Heart left ventricle (tissue), 16 donors: ENCODE measurements around the gene ZNF107. TPM values are rescaled to one million over a fixed set of nuclear protein-coding genes. Genes with fewer than 3 reads are reported as not detected.
A peak's percentile ranks its signal among the peaks of the same experiment; 100 is the strongest.

Source experiments
- ATAC-seq, 4 donors: fragments of 200-7000 bp; cut with Tn5 transposase; one replicate each; pipeline ENCODE4 v1.9.1; 2020 to 2022; ENCODE audit warnings: moderate library complexity in 4 of 4, mild to moderate bottlenecking in 3 of 4, moderate number of reproducible peaks in 1 of 4
- DNase-seq, 5 donors: peaks; one replicate each; pipeline ENCODE4 v3.0.0-alpha.2; 2020
- H3K27ac ChIP-seq, 12 donors: fragments of 200-600 bp; sonication (generic) in 4 of 12; one replicate each; pipeline versions ENCODE4 v1.5.0 to v1.8.0; 2016 to 2022; ENCODE audit warnings: mild to moderate bottlenecking in 2 of 12
- H3K27me3 ChIP-seq, 9 donors: fragments of 200-600 bp; sonication (generic) in 2 of 9; one replicate each; pipeline versions ENCODE4 v1.5.1 to v1.8.0; 2016 to 2022; ENCODE audit warnings: mild to moderate bottlenecking in 3 of 9
- H3K36me3 ChIP-seq, 9 donors: fragments of 200-600 bp; sonication (generic) in 2 of 9; one replicate each; pipeline versions ENCODE4 v1.5.0 to v1.8.0; 2018 to 2022; ENCODE audit warnings: mild to moderate bottlenecking in 2 of 9
- H3K4me1 ChIP-seq, 12 donors: fragments of 200-600 bp; sonication (generic) in 4 of 12; one replicate each; pipeline versions ENCODE4 v1.5.0 to v1.8.0; 2016 to 2022; ENCODE audit warnings: mild to moderate bottlenecking in 3 of 12
- H3K4me3 ChIP-seq, 12 donors: fragments of 200-600 bp; sonication (generic) in 4 of 12; one replicate each; pipeline versions ENCODE4 v1.5.0 to v1.8.0; 2017 to 2022; ENCODE audit warnings: mild to moderate bottlenecking in 9 of 12, moderate library complexity in 4 of 12
- H3K9me3 ChIP-seq, 12 donors: fragments of 200-600 bp; sonication (generic) in 4 of 12; one replicate each; pipeline versions ENCODE4 v1.5.0 to v1.8.0; 2016 to 2022; ENCODE audit warnings: mild to moderate bottlenecking in 1 of 12
- CTCF ChIP-seq, 12 donors: fragments of 200-600 bp; sonication (generic) in 4 of 12; IDR thresholded peaks; one replicate each; pipeline versions ENCODE4 v1.5.0 to v1.8.0; 2018 to 2022; ENCODE audit warnings: antibody characterized with exemption in 12 of 12, mild to moderate bottlenecking in 5 of 12
- POLR2A ChIP-seq, 2 donors: fragments of 450-650 bp; IDR thresholded peaks; one replicate each; pipeline ENCODE4 v1.6.1; 2017; ENCODE audit warnings: antibody characterized with exemption in 2 of 2, mild to moderate bottlenecking in 2 of 2, moderate library complexity in 2 of 2
- WGBS, 4 donors: extraction: QIAGEN DNeasy Blood & Tissue Kit in 2 of 4; methylation state at CpG; one replicate each; pipeline versions ENCODE4 v1.1.5 to v1.1.7; 2013 to 2018; 5-methylcytosine and 5-hydroxymethylcytosine counted together
- intact Hi-C, 10 donors: fragments of 100-400 bp; cut with DNase I; formaldehyde crosslinking; loops; one replicate each; pipeline versions ENCODE4 v1.11.1 to v1.14.2; 2022
- long read RNA-seq, 3 donors: library from polyadenylated mRNA; unstranded; transcript quantifications; one replicate each; pipeline ENCODE4 v2.0.0, GENCODE V29; 2020 to 2021
- polyA plus RNA-seq, 2 donors: library from polyadenylated mRNA; stranded (reverse); fragments of 200-250 nt; gene quantifications; one replicate each; pipeline ENCODE4 v1.2.3, GENCODE V29; 2013
- total RNA-seq, 9 donors: library from RNA; depleted of rRNA in 2 of 9; stranded (reverse); fragments of >200 nt in 2 of 9; fragmentation: NEBNext Ultra II Directional in 3 of 9; extraction: Animal tissue kit (Norgen Biotek cat#: 25700) in 3 of 9; gene quantifications; one replicate each; pipeline versions ENCODE4 v1.1.0 to v1.2.4, GENCODE V29; 2016 to 2023
- donor health status: ischemic (EF 13 %, LVEDD 7.1; RV severe dilation, severe dysfunction).
- donor health status: healthy with polysubstance abuse.
- donor health status: DM: no; HTN: yes; CAD: no.
- donor health status: DM: no; HTN: no; CAD: no.
- donor health status: ischemic (EF 25% LVEDD 6.9; RV normal size, moderate dysfunction).
- donor health status: ischemic (EF 25% LVEDD 5.7; RV mildly dilated, moderate dysfunction).
- donor health status: healthy.
- donor health status: DM: yes; HTN: yes; CAD: no.
- donor health status: ischemic (EF 35%, LVEDD 5.7; RV mildly dilated, moderate dysfunction).
- donor health status: nonischemic (EF 11% LVEDD 7.7; RV severe dilation, severe dysfunction).
- donor health status: DM: yes; HTN: yes; CAD: no.
- donor health status: PGD.
- donor health status: ischemic (EF 29% LVEDD 5.4; RV normal size, mild dysfunction).
- donor health status: nonischemic (EF 23%, LVEDD 6.1; RV moderate dilation, normal function).

Gene ZNF107
- total RNA-seq = 1 to 10 TPM; 1.2 to 4.0 (median 1.8) TPM
- polyA plus RNA-seq = 1 to 10 TPM in 1 of 2 donors, under 1 TPM in 1; 0.91 to 1.4 TPM
- long read RNA-seq, donor 1, full-length matches to known transcripts = 1 of 1 reads
- long read RNA-seq, donor 1, partial matches to known transcripts = 0 of 1 reads
- long read RNA-seq, donor 1, other reads (novel, unspliced or antisense) = 0 of 1 reads
- long read RNA-seq, donor 2, full-length matches to known transcripts = 2 of 6 reads
- long read RNA-seq, donor 2, partial matches to known transcripts = 0 of 6 reads
- long read RNA-seq, donor 2, other reads (novel, unspliced or antisense) = 4 of 6 reads
- long read RNA-seq, donor 3, full-length matches to known transcripts = 1 of 3 reads
- long read RNA-seq, donor 3, partial matches to known transcripts = 0 of 3 reads
- long read RNA-seq, donor 3, other reads (novel, unspliced or antisense) = 2 of 3 reads

GRCh38 chr7:64665980-64666662 is at the start of gene ZNF107:
Gene ZNF107 (plus strand): TSS chr7:64666133. CDS start chr7:64666283, 150 bp downstream.
- intact Hi-C loops = loop anchor here in 4 of 10 donors (10.0 kb wide), 4 partner anchors 91 to 361 kb away; partner anchors contain the start of genes ZNF680 (in 2 of the 4) and ZNF138 (in 1 of the 4)
- H3K4me3 ChIP-seq = peak within 1 kb of the TSS; percentile 53 to 93 (median 74)
- peak within 1 kb of the TSS in 10 of 12 donors; percentile 62 to 78 (median 68) for H3K27ac ChIP-seq
- no peaks in the 10 kb centered on the region for H3K27me3 ChIP-seq
- peaks cover 0 to 19% (median 10%) of the 10 kb centered on the region in 9 donors for H3K36me3 ChIP-seq
- DNase-seq = peak; percentile 93 to 96 (median 94)
- H3K9me3 ChIP-seq = no peaks in the 10 kb centered on the region
- 0 to 1% (median 0%) methylated on average over 27 to 37 of the region's 37 CpGs for WGBS, 4 donors
- peaks cover 0 to 16% (median 9%) of the 10 kb centered on the region in 12 donors for H3K4me1 ChIP-seq
- peak; percentile 100 for ATAC-seq
- TF ChIP-seq POLR2A (IDR thresholded peaks at IDR 0.05) (peak in 1 of 2 donors; percentile 52), CTCF (IDR thresholded peaks at IDR 0.05) (no peak)

GRCh38 chr7:64618785-64619456 is 47.0 kb upstream of the ZNF107 start:
- peaks cover 0 to 20% (median 5%) of the 10 kb centered on the region in 12 donors for H3K9me3 ChIP-seq
- no peak overlapping the region for H3K4me3 ChIP-seq
- peaks cover 0 to 5% (median 0%) of the 10 kb centered on the region in 9 donors for H3K27me3 ChIP-seq
- TF ChIP-seq POLR2A (IDR thresholded peaks at IDR 0.05) (no peak), CTCF (IDR thresholded peaks at IDR 0.05) (peak; percentile 49 to 82 (median 72))
- H3K4me1 ChIP-seq = peaks cover 0 to 3% (median 0%) of the 10 kb centered on the region in 12 donors
- 17 to 28% (median 22%) methylated on average over 6 of the region's 6 CpGs for WGBS, 4 donors
- ATAC-seq (peak; percentile 42 to 82 (median 81)), DNase-seq (peak in 1 of 5 donors; percentile 21)
- no peaks in the 10 kb centered on the region for H3K36me3 ChIP-seq
- intact Hi-C loops = loop anchor here in 8 of 10 donors (1.0 to 10.0 kb wide), 9 partner anchors 298 to 1614 kb away; no protein-coding TSS in a partner anchor
- H3K27ac ChIP-seq = no peak overlapping the region

- Histone ChIP-seq H3K4me3 (no peak overlapping the region), H3K36me3 (no peaks in the 10 kb centered on the region), H3K27me3 (peaks cover 0 to 5% (median 0%) of the 10 kb centered on the region in 9 donors), H3K27ac (no peak overlapping the region), H3K4me1 (peaks cover 0 to 3% (median 0%) of the 10 kb centered on the region in 12 donors), H3K9me3 (peaks cover 0 to 20% (median 5%) of the 10 kb centered on the region in 12 donors)
- intact Hi-C loops = loop anchor here (1.0 to 10.0 kb wide), 12 partner anchors 295 to 1615 kb away; no protein-coding TSS in a partner anchor
- TF ChIP-seq POLR2A (IDR thresholded peaks at IDR 0.05) (no peak), CTCF (IDR thresholded peaks at IDR 0.05) (no peak)
- WGBS, 4 donors = 67 to 100% (median 83%) methylated on average over 1 of the region's 1 CpG
- DNase-seq (no peak), ATAC-seq (no peak)
Observed at GRCh38 chr7:64619705-64620104, 46.2 kb upstream of the ZNF107 start.
